H9 (cell line): Measurements from ENCODE around the gene MT3. TPM values are rescaled to one million over a fixed set of nuclear protein-coding genes. Genes with fewer than 3 reads are reported as not detected.

Experiments
- DNase-seq: peaks from one replicate; pipeline ENCODE4 v3.0.0-alpha.2; 2017
- H2AFZ ChIP-seq: one replicate; pipeline ENCODE4 v1.6.1; 2013; ENCODE audit warnings: mild to moderate bottlenecking, low read length, control low read depth, moderate library complexity
- H2AK5ac ChIP-seq: 2 replicates; pipeline ENCODE4 v1.6.1; 2013; ENCODE audit warnings: low read length, control low read depth, mixed read lengths; ENCODE audit not compliant: insufficient read length
- H2BK120ac ChIP-seq: one replicate; pipeline ENCODE4 v1.6.1; 2013; ENCODE audit warnings: low read depth, mild to moderate bottlenecking, low read length, control low read depth, inconsistent platforms; ENCODE audit not compliant: poor library complexity, severe bottlenecking
- H2BK12ac ChIP-seq: 2 replicates; pipeline ENCODE4 v1.6.1; 2013; ENCODE audit warnings: low read length, control low read depth, mixed read lengths, low read depth; ENCODE audit not compliant: insufficient read length
- H2BK15ac ChIP-seq: 2 replicates; pipeline ENCODE4 v1.6.1; 2013; ENCODE audit warnings: low read depth, low read length, control low read depth
- H2BK20ac ChIP-seq: one replicate; pipeline ENCODE4 v1.6.1; 2013; ENCODE audit warnings: low read depth, mild to moderate bottlenecking, low read length, control low read depth, inconsistent platforms; ENCODE audit not compliant: poor library complexity, severe bottlenecking
- H2BK5ac ChIP-seq: 2 replicates; pipeline ENCODE4 v1.6.1; 2013; ENCODE audit warnings: low read length, control low read depth, mixed read lengths; ENCODE audit not compliant: insufficient read length
- H3K14ac ChIP-seq: 2 replicates; pipeline ENCODE4 v1.6.1; 2013; ENCODE audit warnings: low read length, control low read depth; ENCODE audit not compliant: insufficient read depth
- H3K18ac ChIP-seq: 2 replicates; pipeline ENCODE4 v1.6.1; 2013; ENCODE audit warnings: low read depth, mild to moderate bottlenecking, mixed read lengths, low read length, control low read depth; ENCODE audit not compliant: insufficient read length
- H3K23ac ChIP-seq: 2 replicates; pipeline ENCODE4 v1.6.1; 2013; ENCODE audit warnings: low read length, control low read depth, mixed read lengths, low read depth; ENCODE audit not compliant: insufficient read length
- H3K23me2 ChIP-seq: 2 replicates; pipeline ENCODE4 v1.6.1; 2013; ENCODE audit warnings: low read depth, mild to moderate bottlenecking, mixed read lengths, low read length, control low read depth; ENCODE audit not compliant: insufficient read length, poor library complexity, severe bottlenecking
- H3K27ac ChIP-seq: 2 replicates; pipeline ENCODE4 v1.5.1; 2013; ENCODE audit warnings: low read length, control low read depth, mixed read lengths, low read depth; ENCODE audit not compliant: insufficient read length
- H3K27me3 ChIP-seq: 2 replicates; pipeline ENCODE4 v1.6.1; 2013; ENCODE audit warnings: low read length, control low read depth, inconsistent platforms; ENCODE audit not compliant: insufficient read depth
- H3K4ac ChIP-seq: 2 replicates; pipeline ENCODE4 v1.6.1; 2013; ENCODE audit warnings: low read depth, mild to moderate bottlenecking, control low read depth, inconsistent platforms, low read length, moderate library complexity
- H3K4me1 ChIP-seq: 2 replicates; pipeline ENCODE4 v1.6.1; 2013; ENCODE audit warnings: low read length, control low read depth, inconsistent platforms; ENCODE audit not compliant: insufficient read depth
- H3K4me2 ChIP-seq: 2 replicates; pipeline ENCODE4 v1.6.1; 2013; ENCODE audit warnings: low read length, control low read depth, mixed read lengths; ENCODE audit not compliant: insufficient read length, insufficient read depth
- H3K56ac ChIP-seq: 2 replicates; pipeline ENCODE4 v1.6.1; 2013; ENCODE audit warnings: low read depth, mild to moderate bottlenecking, mixed read lengths, low read length, control low read depth; ENCODE audit not compliant: insufficient read length
- H3K79me1 ChIP-seq: 2 replicates; pipeline ENCODE4 v1.6.1; 2013; ENCODE audit warnings: low read depth, mild to moderate bottlenecking, moderate library complexity, low read length, control low read depth, inconsistent platforms; ENCODE audit not compliant: insufficient read depth, poor library complexity, severe bottlenecking
- H3K79me2 ChIP-seq: 2 replicates; pipeline ENCODE4 v1.6.1; 2013; ENCODE audit warnings: low read length, control low read depth, inconsistent platforms; ENCODE audit not compliant: insufficient read depth
- H3K9ac ChIP-seq: 2 replicates; pipeline ENCODE4 v1.6.1; 2013; ENCODE audit warnings: low read length, control low read depth, mixed read lengths; ENCODE audit not compliant: insufficient read length; ENCODE audit errors: extremely low read depth
- H3K9me3 ChIP-seq: one replicate; pipeline ENCODE4 v1.6.1; 2013; ENCODE audit warnings: low read depth, low read length, inconsistent platforms; ENCODE audit not compliant: control insufficient read depth
- H3T11ph ChIP-seq: one replicate; pipeline ENCODE4 v1.6.1; 2013; ENCODE audit warnings: mild to moderate bottlenecking, low read length, control low read depth, inconsistent platforms
- H4K20me1 ChIP-seq: one replicate; pipeline ENCODE4 v1.6.1; 2013; ENCODE audit not compliant: control insufficient read depth, insufficient read length, insufficient read depth
- H4K5ac ChIP-seq: 2 replicates; pipeline ENCODE4 v1.6.1; 2013; ENCODE audit warnings: low read depth, mild to moderate bottlenecking, mixed read lengths, low read length, control low read depth; ENCODE audit not compliant: insufficient read length
- H4K8ac ChIP-seq: replicated peaks from 2 replicates; pipeline ENCODE4 v1.6.1; 2013; ENCODE audit warnings: low read length, control low read depth, mixed read lengths, low read depth; ENCODE audit not compliant: insufficient read length
- H4K91ac ChIP-seq: 2 replicates; pipeline ENCODE4 v1.6.1; 2013; ENCODE audit warnings: low read depth, mild to moderate bottlenecking, moderate library complexity, mixed read lengths, low read length, control low read depth; ENCODE audit not compliant: insufficient read length
- H3K27ac Mint-ChIP-seq, 3 experiments: 2 replicates in 2 of 3; 3 replicates in 1 of 3; pipeline ENCODE4 v1.8.0; 2020 to 2021; ENCODE audit warnings: mixed read lengths in 3 of 3, mild to moderate bottlenecking in 1 of 3, moderate library complexity in 1 of 3
- H3K27me3 Mint-ChIP-seq: 2 replicates; pipeline ENCODE4 v1.8.0; 2021; ENCODE audit warnings: low read depth, mild to moderate bottlenecking, moderate library complexity, mixed read lengths
- H3K36me3 Mint-ChIP-seq, 3 experiments: 2 replicates in 2 of 3; 3 replicates in 1 of 3; pipeline ENCODE4 v1.8.0; 2020 to 2021; ENCODE audit warnings: low read depth in 3 of 3, mixed read lengths in 3 of 3; ENCODE audit not compliant: insufficient read depth in 1 of 3
- H3K4me1 Mint-ChIP-seq, 2 experiments: 2 replicates each; pipeline ENCODE4 v1.8.0; 2020; ENCODE audit warnings: mixed read lengths in 2 of 2
- H3K4me3 Mint-ChIP-seq, 2 experiments: 2 replicates in 1 of 2; 3 replicates in 1 of 2; pipeline ENCODE4 v1.8.0; 2020 to 2021; ENCODE audit warnings: mild to moderate bottlenecking in 2 of 2, mixed read lengths in 2 of 2, moderate library complexity in 1 of 2
- H3K9me3 Mint-ChIP-seq, 2 experiments: 2 replicates in 1 of 2; 3 replicates in 1 of 2; pipeline ENCODE4 v1.8.0; 2020; ENCODE audit warnings: mild to moderate bottlenecking in 2 of 2, mixed read lengths in 2 of 2, moderate library complexity in 1 of 2
- CTCF ChIP-seq: fragments of 200-600 bp; sonication (generic); conservative IDR thresholded peaks from 3 replicates; pipeline ENCODE4 v1.8.0; 2021; ENCODE audit warnings: antibody characterized with exemption, mild to moderate bottlenecking
- WGBS: extraction: QIAGEN DNeasy Blood & Tissue Kit; methylation state at CpG from one replicate; pipeline ENCODE4 v1.1.7; 2013; ENCODE audit warnings: missing lambda C conversion rate, low lambda C conversion rate, mixed read lengths; ENCODE audit not compliant: insufficient read length; ENCODE audit errors: extremely low coverage; 5-methylcytosine and 5-hydroxymethylcytosine counted together
- total RNA-seq: library from RNA; stranded (reverse); gene quantifications from 2 replicates; pipeline ENCODE4 v1.2.1, GENCODE V29; 2021

The MT3 gene
- total RNA-seq, 1 experiment from 2014 or later: not detected

- Histone ChIP-seq H3K79me1 (no peaks in the 10 kb centered on the region), H3K79me2 (no peaks in the 10 kb centered on the region)
- H3K4me1 Mint-ChIP-seq: peaks cover 21 to 39% of the 10 kb centered on the region in 2 experiments
Observed at GRCh38 chr16:56640076-56640475, 50.7 kb downstream of the MT3 start.

More at GRCh38 chr16:56640076-56640475, 50.7 kb downstream of the MT3 start:
- Mint-ChIP-seq H3K36me3 (no peaks in the 10 kb centered on the region; a peak in 1 of 7 replicates), H3K9me3 (peaks cover 0 to under 1% of the 10 kb centered on the region in 2 experiments; a peak in 1 of 5 replicates), H3K27ac (no peak overlapping the region), H3K4me3 (no peak overlapping the region), H3K27me3 (peaks cover 99% of the 10 kb centered on the region)
- Histone ChIP-seq H3K9me3 (no peaks in the 10 kb centered on the region), H3K4me1 (no peaks in the 10 kb centered on the region), H3K56ac (no peak overlapping the region), H2BK20ac (no peak overlapping the region), H2AFZ (no peak overlapping the region), H4K8ac (no peak overlapping the region), H4K5ac (no peak overlapping the region), H2BK15ac (no peak overlapping the region), H4K20me1 (no peaks in the 10 kb centered on the region), H4K91ac (no peak overlapping the region), H3K4ac (no peak overlapping the region), H3K27ac (no peak overlapping the region), H3K27me3 (peaks cover 88% of the 10 kb centered on the region), H3K4me2 (no peak overlapping the region), H3K23ac (no peak overlapping the region), H2BK120ac (no peak overlapping the region), H2BK12ac (no peak overlapping the region), H2BK5ac (no peak overlapping the region), H3K23me2 (peaks cover 6% of the 10 kb centered on the region), H3T11ph (no peak overlapping the region), H3K14ac (no peak overlapping the region), H2AK5ac (no peak overlapping the region), H3K9ac (no peak overlapping the region), H3K18ac (no peak overlapping the region)
- no peak for TF ChIP-seq CTCF
- no CpG with 5 or more reads among the region's 1 CpG for WGBS
- no peak for DNase-seq

Other genes with a start within 250 kb of the MT3 start
- 25.6 and 26.3 TPM in 2 replicates for gene AMFR, start 164.0 kb upstream of the MT3 start, total RNA-seq
- gene NUDT21, start 138.2 kb upstream of the MT3 start, total RNA-seq: 271 and 276 TPM in 2 replicates
- gene OGFOD1, start 138.0 kb upstream of the MT3 start, total RNA-seq: 66.5 TPM in 2 replicates
- 13.0 and 13.1 TPM in 2 replicates for gene BBS2, start 69.5 kb upstream of the MT3 start, total RNA-seq
- gene MT4, start 24.5 kb upstream of the MT3 start, total RNA-seq: not detected in 2 replicates
- gene MT2A, start 19.1 kb downstream of the MT3 start, total RNA-seq: 63.1 and 72.5 TPM in 2 replicates
- gene MT1E, start 36.3 kb downstream of the MT3 start, total RNA-seq: 25.9 and 34.4 TPM in 2 replicates
- 1.4 and 2.5 TPM in 2 replicates for gene MT1M, start 43.1 kb downstream of the MT3 start, total RNA-seq
- gene MT1A, start 49.1 kb downstream of the MT3 start, total RNA-seq: 0.68 TPM in 1 of 2 replicates, not detected in the other
- gene MT1B, start 62.4 kb downstream of the MT3 start, total RNA-seq: not detected in 2 replicates
- gene MT1F, start 68.4 kb downstream of the MT3 start, total RNA-seq: 22.9 and 26.1 TPM in 2 replicates
- gene MT1G, start 78.5 kb downstream of the MT3 start, total RNA-seq: 23.4 and 26.2 TPM in 2 replicates
- 10.7 and 12.5 TPM in 2 replicates for gene MT1H, start 80.3 kb downstream of the MT3 start, total RNA-seq
- 32.1 and 41.9 TPM in 2 replicates for gene MT1X, start 92.9 kb downstream of the MT3 start, total RNA-seq
- 165 and 167 TPM in 2 replicates for gene NUP93, start 140.6 kb downstream of the MT3 start, total RNA-seq